ENCODE measurements around the gene SGSM1.

Gene SGSM1

DNA sequence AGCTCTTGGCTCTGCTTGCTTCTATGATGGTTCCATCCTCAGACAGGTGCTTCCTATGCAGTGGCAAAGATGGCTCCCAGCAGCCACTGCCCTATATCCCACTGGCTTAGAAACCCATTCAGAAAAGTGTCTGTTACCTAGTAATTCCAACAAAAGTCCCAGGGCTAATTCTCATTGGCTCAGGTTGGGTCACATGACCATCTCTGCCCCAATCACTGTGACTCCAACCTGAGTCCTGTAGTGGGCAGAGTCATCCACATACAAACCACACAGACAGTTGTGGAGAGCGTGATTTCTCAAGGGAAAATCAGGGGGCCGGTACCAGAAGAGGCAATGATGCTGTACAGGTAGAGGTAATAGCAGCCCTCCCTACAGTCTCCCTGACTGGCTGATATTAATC, 73.0 kb downstream of the SGSM1 start:
- TF ChIP-seq, protein P1, sequence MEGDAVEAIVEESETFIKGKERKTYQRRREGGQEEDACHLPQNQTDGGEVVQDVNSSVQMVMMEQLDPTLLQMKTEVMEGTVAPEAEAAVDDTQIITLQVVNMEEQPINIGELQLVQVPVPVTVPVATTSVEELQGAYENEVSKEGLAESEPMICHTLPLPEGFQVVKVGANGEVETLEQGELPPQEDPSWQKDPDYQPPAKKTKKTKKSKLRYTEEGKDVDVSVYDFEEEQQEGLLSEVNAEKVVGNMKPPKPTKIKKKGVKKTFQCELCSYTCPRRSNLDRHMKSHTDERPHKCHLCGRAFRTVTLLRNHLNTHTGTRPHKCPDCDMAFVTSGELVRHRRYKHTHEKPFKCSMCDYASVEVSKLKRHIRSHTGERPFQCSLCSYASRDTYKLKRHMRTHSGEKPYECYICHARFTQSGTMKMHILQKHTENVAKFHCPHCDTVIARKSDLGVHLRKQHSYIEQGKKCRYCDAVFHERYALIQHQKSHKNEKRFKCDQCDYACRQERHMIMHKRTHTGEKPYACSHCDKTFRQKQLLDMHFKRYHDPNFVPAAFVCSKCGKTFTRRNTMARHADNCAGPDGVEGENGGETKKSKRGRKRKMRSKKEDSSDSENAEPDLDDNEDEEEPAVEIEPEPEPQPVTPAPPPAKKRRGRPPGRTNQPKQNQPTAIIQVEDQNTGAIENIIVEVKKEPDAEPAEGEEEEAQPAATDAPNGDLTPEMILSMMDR (IDR thresholded peaks at IDR 0.05; ENCODE audit: low read depth, low read length, poor library complexity, severe bottlenecking), result no peak
- TF ChIP-seq EZH2phosphoT487 (IDR thresholded peaks at IDR 0.05; ENCODE audit: borderline replicate concordance, low read length), result no peak
- H3K9me2 ChIP-seq (replicated peaks; ENCODE audit: control insufficient read depth, low read length), result no peaks in the 10 kb centered on the region
- no peaks in the 10 kb centered on the region for H3K79me2 ChIP-seq (ENCODE audit: control insufficient read depth, low read length)

DNA sequence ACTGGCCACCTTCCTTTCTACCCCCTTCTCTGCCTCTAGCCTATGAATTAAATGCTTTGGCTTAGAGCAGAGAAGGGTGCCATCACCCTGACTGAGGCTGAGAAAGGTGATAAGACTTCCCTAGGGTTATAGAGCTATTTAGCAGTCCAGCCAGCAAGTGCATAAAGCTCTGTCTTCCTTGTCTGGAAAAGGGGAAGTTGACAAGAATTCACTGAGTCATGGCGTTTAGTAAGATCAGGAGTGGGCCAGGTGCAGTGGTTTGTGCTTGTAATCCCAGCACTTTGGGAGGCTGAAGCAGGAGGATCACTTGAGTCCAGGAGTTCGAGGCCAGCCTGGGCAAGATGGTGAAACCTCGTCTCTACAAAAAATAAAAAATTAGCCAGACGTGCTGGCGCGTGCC, 77.4 kb downstream of the SGSM1 start:
- no peaks in the 10 kb centered on the region; the same call in 1 of the 2 replicates for H3K27me3 ChIP-seq (ENCODE audit: control insufficient read depth, low read length)

More for the DNA sequence above, 73.0 kb downstream of the SGSM1 start:
- Histone ChIP-seq H3K36me3 (ENCODE audit: control insufficient read depth, low read length) (no peaks in the 10 kb centered on the region), H3K9me3 (ENCODE audit: control insufficient read depth, insufficient read depth, low read length) (peaks cover 3% of the 10 kb centered on the region; the same call in 1 of the 2 replicates), H3K27ac (ENCODE audit: low read depth, low read length) (no peak overlapping the region), H3K4me3 (ENCODE audit: low read length) (no peak overlapping the region), H3K4me1 (ENCODE audit: control insufficient read depth, low read length) (no peaks in the 10 kb centered on the region), H4K20me1 (ENCODE audit: control insufficient read depth, insufficient read depth, low read depth, low read length) (no peaks in the 10 kb centered on the region), H3F3A (ENCODE audit: control insufficient read depth, insufficient read depth) (no peaks in the 10 kb centered on the region), H3K27me3 (ENCODE audit: control insufficient read depth, low read length) (no peaks in the 10 kb centered on the region), H3K4me2 (ENCODE audit: low read length) (no peak overlapping the region)

DNA sequence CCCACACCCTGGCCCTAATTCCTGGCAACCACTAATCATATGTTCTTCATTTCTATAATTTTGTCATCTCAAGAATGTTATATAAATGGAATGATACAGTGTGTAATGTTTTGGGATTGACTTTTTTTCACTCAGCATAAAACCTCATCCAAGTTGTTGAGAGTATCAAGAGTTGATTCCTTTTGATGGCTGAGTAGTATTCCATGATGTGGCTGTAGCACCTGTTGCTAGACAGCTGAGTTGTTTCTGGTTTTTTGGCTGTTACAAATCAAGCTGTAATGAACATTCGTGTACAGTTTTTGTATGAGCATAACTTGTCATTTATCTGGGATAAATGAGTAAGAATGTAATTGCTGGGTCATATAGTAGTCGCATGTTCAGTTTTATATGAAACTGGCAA, 81.2 kb downstream of the SGSM1 start:
- no peaks in the 10 kb centered on the region for H3K4me1 ChIP-seq (ENCODE audit: control insufficient read depth, low read length)
- H3K27me3 ChIP-seq (ENCODE audit: control insufficient read depth, low read length), result no peaks in the 10 kb centered on the region; the same call in 1 of the 2 replicates
- H3K27ac ChIP-seq (ENCODE audit: low read depth, low read length), result no peak overlapping the region
- no peaks in the 10 kb centered on the region for H3K9me2 ChIP-seq (replicated peaks; ENCODE audit: control insufficient read depth, low read length)
- no peaks in the 10 kb centered on the region for H3F3A ChIP-seq (ENCODE audit: control insufficient read depth, insufficient read depth)
- no peaks in the 10 kb centered on the region for H4K20me1 ChIP-seq (ENCODE audit: control insufficient read depth, insufficient read depth, low read depth, low read length)
- H3K9me3 ChIP-seq (ENCODE audit: control insufficient read depth, insufficient read depth, low read length), result no peaks in the 10 kb centered on the region
- H3K79me2 ChIP-seq (ENCODE audit: control insufficient read depth, low read length), result no peaks in the 10 kb centered on the region
- H3K36me3 ChIP-seq (ENCODE audit: control insufficient read depth, low read length), result no peaks in the 10 kb centered on the region
- no peak overlapping the region for H3K4me3 ChIP-seq (ENCODE audit: low read length)
- H3K4me2 ChIP-seq (ENCODE audit: low read length), result no peak overlapping the region
- no peak for TF ChIP-seq EZH2phosphoT487 (IDR thresholded peaks at IDR 0.05; ENCODE audit: borderline replicate concordance, low read length)
- TF ChIP-seq, protein P1 (IDR thresholded peaks at IDR 0.05; ENCODE audit: low read depth, low read length, poor library complexity, severe bottlenecking), result no peak

More for the DNA sequence above, 77.4 kb downstream of the SGSM1 start:
- Histone ChIP-seq H3F3A (ENCODE audit: control insufficient read depth, insufficient read depth) (no peaks in the 10 kb centered on the region), H3K9me3 (ENCODE audit: control insufficient read depth, insufficient read depth, low read length) (peaks cover 3% of the 10 kb centered on the region; the same call in 1 of the 2 replicates), H3K4me3 (ENCODE audit: low read length) (no peak overlapping the region), H3K79me2 (ENCODE audit: control insufficient read depth, low read length) (no peaks in the 10 kb centered on the region), H3K4me1 (ENCODE audit: control insufficient read depth, low read length) (no peaks in the 10 kb centered on the region), H3K27ac (ENCODE audit: low read depth, low read length) (no peak overlapping the region), H4K20me1 (ENCODE audit: control insufficient read depth, insufficient read depth, low read depth, low read length) (no peaks in the 10 kb centered on the region), H3K4me2 (ENCODE audit: low read length) (no peak overlapping the region), H3K9me2 (replicated peaks; ENCODE audit: control insufficient read depth, low read length) (no peaks in the 10 kb centered on the region), H3K36me3 (ENCODE audit: control insufficient read depth, low read length) (no peaks in the 10 kb centered on the region)
- TF ChIP-seq, protein P1 (IDR thresholded peaks at IDR 0.05; ENCODE audit: low read depth, low read length, poor library complexity, severe bottlenecking), result no peak
- TF ChIP-seq EZH2phosphoT487 (IDR thresholded peaks at IDR 0.05; ENCODE audit: borderline replicate concordance, low read length), result no peak

Measured in DOHH2 (cell line).